Esophagus muscularis mucosa (tissue), 3 donors: ENCODE measurements around the gene MEIS2.

Experiments used
- CTCF ChIP-seq, 3 experiments: fragments of 200-600 bp in 2 of 3; fragments of 450-650 bp in 1 of 3; sonication (generic) in 2 of 3; IDR thresholded peaks; one replicate each; pipeline ENCODE4 v1.5.1; 2017 to 2019; ENCODE audit warnings: antibody characterized with exemption in 3 of 3, mild to moderate bottlenecking in 2 of 3, moderate library complexity in 1 of 3
- POLR2A ChIP-seq: fragments of 450-650 bp; IDR thresholded peaks from one replicate; pipeline ENCODE4 v1.6.1; 2017; ENCODE audit warnings: antibody characterized with exemption, moderate library complexity, mild to moderate bottlenecking, low read depth

GRCh38 chr15:36940636-36941260, 159.6 kb downstream of the MEIS2 start:
- TF ChIP-seq CTCF (IDR thresholded peaks at IDR 0.05), result no peak
- TF ChIP-seq POLR2A, result no peak
